HG03025 (cell line): ENCODE measurements around the gene CLDN9.

Experiments
- ATAC-seq: cut with Tn5 transposase; IDR thresholded peaks from one replicate; pipeline ENCODE4 v1.9.1; 2021; ENCODE audit warnings: mild to moderate bottlenecking, moderate library complexity; ENCODE audit not compliant: unreplicated experiment, low FRiP score

CLDN9 gene

GRCh38 chr16:3028716-3029319 is 16.1 kb downstream of the CLDN9 start:
- ATAC-seq: no peak

GRCh38 chr16:3029491-3030221 is 16.9 kb downstream of the CLDN9 start:
- no peak for ATAC-seq

- no peak for ATAC-seq
These were observed 17.8 kb downstream of the CLDN9 start for GRCh38 chr16:3030222-3031212.

GRCh38 chr16:3032624-3033023 is 19.9 kb downstream of the CLDN9 start:
- no peak for ATAC-seq

GRCh38 chr16:3035289-3035971 is 22.7 kb downstream of the CLDN9 start:
- no peak for ATAC-seq

GRCh38 chr16:3035972-3036725 is 23.4 kb downstream of the CLDN9 start:
- ATAC-seq: no peak

- no peak for ATAC-seq
These were observed 24.1 kb downstream of the CLDN9 start, which contains the start of gene BICDL2 for GRCh38 chr16:3036726-3037315. Gene BICDL2, minus strand, starts transcription at chr16:3036944. Its CDS starts 1,448 bp downstream, at chr16:3035496.

- ATAC-seq: no peak
These were observed 25.5 kb downstream of the CLDN9 start for GRCh38 chr16:3038256-3038655.

GRCh38 chr16:3038896-3039295 is 26.2 kb downstream of the CLDN9 start:
- no peak for ATAC-seq

GRCh38 chr16:3042376-3042775 is 29.7 kb downstream of the CLDN9 start:
- no peak for ATAC-seq

- no peak for ATAC-seq
These were observed 32.0 kb downstream of the CLDN9 start for GRCh38 chr16:3044708-3045107.

GRCh38 chr16:3045758-3046640 is 33.3 kb downstream of the CLDN9 start, which contains the start of gene MMP25:
Gene MMP25, plus strand, starts transcription at chr16:3046561. Its CDS starts 357 bp downstream, at chr16:3046918.
- no peak for ATAC-seq

- ATAC-seq: no peak
These were observed 34.1 kb downstream of the CLDN9 start for GRCh38 chr16:3046641-3047386.

GRCh38 chr16:3047387-3047720 is 34.6 kb downstream of the CLDN9 start:
- no peak for ATAC-seq

- no peak for ATAC-seq
These were observed 37.3 kb downstream of the CLDN9 start for GRCh38 chr16:3049921-3050481.

GRCh38 chr16:3050487-3050886 is 37.8 kb downstream of the CLDN9 start:
- ATAC-seq: no peak

- ATAC-seq: no peak
These were observed 38.3 kb downstream of the CLDN9 start for GRCh38 chr16:3051009-3051408.
